BE2C (cell line): ENCODE measurements around the gene TAGLN3.

ENCODE experiments used
- DNase-seq: peaks from one replicate; pipeline ENCODE4 v3.0.0-alpha.2; 2020
- H3K27me3 ChIP-seq: fragments of 250-450 bp; sonication (Bioruptor Pico); 2 replicates; pipeline ENCODE4 v1.5.1; 2020; ENCODE audit warnings: mild to moderate bottlenecking
- H3K36me3 ChIP-seq: fragments of 250-450 bp; sonication (Bioruptor Pico); 2 replicates; pipeline ENCODE4 v1.5.1; 2020; ENCODE audit warnings: mild to moderate bottlenecking
- H3K4me1 ChIP-seq: fragments of 250-450 bp; sonication (Bioruptor Pico); 2 replicates; pipeline ENCODE4 v1.5.1; 2020
- H3K4me3 ChIP-seq: 2 replicates; pipeline ENCODE4 v1.5.1; 2011; ENCODE audit warnings: low read depth, low read length
- H3K9me3 ChIP-seq: fragments of 250-450 bp; sonication (Bioruptor Pico); 2 replicates; pipeline ENCODE4 v1.5.1; 2020
- CTCF ChIP-seq: IDR thresholded peaks from 2 replicates; pipeline ENCODE4 v1.5.1; 2012; ENCODE audit warnings: mild to moderate bottlenecking, low read depth, low read length

TAGLN3 gene

DNA sequence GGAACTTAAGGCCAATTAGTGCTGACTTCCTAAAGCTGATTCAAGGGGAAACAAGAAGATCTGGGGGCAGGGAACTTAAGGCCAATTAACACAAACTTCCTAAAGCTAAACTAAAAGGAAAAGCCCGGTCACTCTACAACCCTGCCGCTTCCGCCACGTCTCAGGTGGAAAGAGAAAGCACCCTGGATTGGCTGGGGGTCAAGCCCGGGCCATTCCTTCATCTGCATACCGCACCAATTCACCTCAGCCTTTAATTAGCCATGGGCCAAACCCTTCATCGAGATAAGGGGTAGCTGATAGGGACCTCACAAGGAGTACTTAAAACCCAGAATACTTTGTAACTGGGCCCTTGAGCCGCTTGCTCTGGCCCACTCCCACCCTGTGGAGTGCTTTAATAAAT lies 50.2 kb downstream of the TAGLN3 start:
- no peak for TF ChIP-seq CTCF

DNA sequence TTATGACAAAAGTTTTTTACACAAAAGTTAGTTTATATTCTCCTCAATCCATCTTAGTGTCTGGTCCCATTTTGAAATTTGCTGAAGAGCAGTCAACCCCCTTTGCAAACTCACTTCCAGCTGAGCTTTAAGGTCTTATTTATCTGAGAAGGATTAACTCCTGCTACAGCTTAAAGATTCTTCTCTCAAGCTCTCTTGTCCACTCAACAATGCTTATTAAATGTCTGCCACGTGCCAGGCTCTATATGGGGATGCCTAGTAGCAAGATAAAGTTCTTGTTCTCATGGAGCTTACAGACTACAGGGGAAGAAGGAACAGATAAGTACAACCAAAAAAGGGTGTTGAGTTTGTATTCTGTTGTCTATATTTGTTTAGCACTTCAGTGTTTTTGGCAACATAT lies 54.5 kb downstream of the TAGLN3 start:
- no peak for DNase-seq

More for the DNA sequence above, 50.2 kb downstream of the TAGLN3 start:
- no peaks in the 10 kb centered on the region for H3K4me1 ChIP-seq
- DNase-seq = no peak
- no peak overlapping the region for H3K4me3 ChIP-seq
- no peaks in the 10 kb centered on the region for H3K36me3 ChIP-seq
- H3K9me3 ChIP-seq = no peaks in the 10 kb centered on the region; the same call in 1 of the 2 replicates
- H3K27me3 ChIP-seq = no peaks in the 10 kb centered on the region; the same call in 1 of the 2 replicates

GRCh38 chr3:112056451-112056929 lies 57.8 kb downstream of the TAGLN3 start:
- no peak for TF ChIP-seq CTCF
- no peak for DNase-seq
- Histone ChIP-seq H3K36me3 (no peaks in the 10 kb centered on the region), H3K4me1 (no peaks in the 10 kb centered on the region), H3K9me3 (no peaks in the 10 kb centered on the region; the same call in 1 of the 2 replicates), H3K27me3 (0 out of 2 replicates have a peak, but pooled peaks cover 3% of the 10 kb centered on the region), H3K4me3 (no peak overlapping the region)

More for the DNA sequence above, 54.5 kb downstream of the TAGLN3 start:
- no peaks in the 10 kb centered on the region for H3K4me1 ChIP-seq
- no peak for TF ChIP-seq CTCF
- no peaks in the 10 kb centered on the region for H3K36me3 ChIP-seq
- no peaks in the 10 kb centered on the region; the same call in 1 of the 2 replicates for H3K27me3 ChIP-seq
- H3K4me3 ChIP-seq = no peak overlapping the region
- no peaks in the 10 kb centered on the region; the same call in 1 of the 2 replicates for H3K9me3 ChIP-seq

DNA sequence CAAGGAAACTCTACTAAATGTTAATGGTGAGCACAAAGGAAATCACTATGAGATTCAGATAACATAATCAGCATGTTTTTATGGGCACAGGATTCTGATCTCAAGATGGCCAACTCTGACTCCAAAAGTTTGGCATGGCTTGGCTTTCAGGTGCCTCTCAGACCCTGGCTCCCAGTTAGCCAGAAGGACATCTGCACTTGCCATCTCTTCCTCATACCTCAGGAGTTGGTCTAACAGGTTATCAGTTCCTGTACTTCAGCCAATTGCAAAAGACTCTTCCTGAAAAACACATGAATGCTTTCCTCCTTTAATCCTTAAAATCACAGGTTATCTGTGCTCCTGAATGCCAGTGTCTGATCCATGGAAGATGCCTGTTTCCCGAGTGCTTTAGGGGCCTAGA lies 60.8 kb downstream of the TAGLN3 start:
- H3K27me3 ChIP-seq = peaks cover 3% of the 10 kb centered on the region; the same call in 1 of the 2 replicates
- H3K4me3 ChIP-seq = no peak overlapping the region
- no peaks in the 10 kb centered on the region for H3K9me3 ChIP-seq
- H3K4me1 ChIP-seq = no peaks in the 10 kb centered on the region
- no peaks in the 10 kb centered on the region for H3K36me3 ChIP-seq
- no peak for DNase-seq
- no peak for TF ChIP-seq CTCF

GRCh38 chr3:112061152-112061551 lies 62.4 kb downstream of the TAGLN3 start:
- Histone ChIP-seq H3K4me1 (no peaks in the 10 kb centered on the region), H3K9me3 (no peaks in the 10 kb centered on the region), H3K27me3 (peaks cover 3% of the 10 kb centered on the region; the same call in 1 of the 2 replicates), H3K4me3 (no peak overlapping the region), H3K36me3 (no peaks in the 10 kb centered on the region)
- no peak for TF ChIP-seq CTCF
- no peak for DNase-seq
